ENCODE measurements around the gene SPRYD3.

Gene SPRYD3

GRCh38 chr12:53093777-53094393 is 14.7 kb upstream of the SPRYD3 start:
- no peak for TF ChIP-seq REST (IDR thresholded peaks at IDR 0.05; ENCODE audit: insufficient read depth in 1 of 2, low read depth in 2 of 2, low read length in 2 of 2)
- TF ChIP-seq SIN3A (IDR thresholded peaks at IDR 0.05; ENCODE audit: borderline replicate concordance, insufficient read depth, low read length), result no peak
- TF ChIP-seq FOXP2 (optimal IDR thresholded peaks at IDR 0.05; ENCODE audit: borderline replicate concordance, extremely low read depth, extremely low read length, insufficient read depth), result no peak
- no peak for TF ChIP-seq TAF1 (IDR thresholded peaks at IDR 0.05; ENCODE audit: borderline replicate concordance, insufficient read depth, low read length)
- TF ChIP-seq POLR2AphosphoS5 (IDR thresholded peaks at IDR 0.05; ENCODE audit: low read depth, low read length), result no peak

- TF ChIP-seq FOXP2 (optimal IDR thresholded peaks at IDR 0.05; ENCODE audit: borderline replicate concordance, extremely low read depth, extremely low read length, insufficient read depth), result no peak
- TF ChIP-seq REST (IDR thresholded peaks at IDR 0.05; ENCODE audit: insufficient read depth in 1 of 2, low read depth in 2 of 2, low read length in 2 of 2), result no peak
Observed at GRCh38 chr12:53091756-53092155, 12.6 kb upstream of the SPRYD3 start.

GRCh38 chr12:53090554-53090953 is 11.4 kb upstream of the SPRYD3 start:
- TF ChIP-seq POLR2AphosphoS5 (IDR thresholded peaks at IDR 0.05; ENCODE audit: low read depth, low read length) (no peak), TAF1 (IDR thresholded peaks at IDR 0.05; ENCODE audit: borderline replicate concordance, insufficient read depth, low read length) (no peak), REST (IDR thresholded peaks at IDR 0.05; ENCODE audit: insufficient read depth in 1 of 2, low read depth in 2 of 2, low read length in 2 of 2) (no peak), SIN3A (IDR thresholded peaks at IDR 0.05; ENCODE audit: borderline replicate concordance, insufficient read depth, low read length) (no peak), FOXP2 (optimal IDR thresholded peaks at IDR 0.05; ENCODE audit: borderline replicate concordance, extremely low read depth, extremely low read length, insufficient read depth) (no peak)

- TF ChIP-seq FOXP2 (optimal IDR thresholded peaks at IDR 0.05; ENCODE audit: borderline replicate concordance, extremely low read depth, extremely low read length, insufficient read depth) (no peak), SIN3A (IDR thresholded peaks at IDR 0.05; ENCODE audit: borderline replicate concordance, insufficient read depth, low read length) (no peak), TAF1 (IDR thresholded peaks at IDR 0.05; ENCODE audit: borderline replicate concordance, insufficient read depth, low read length) (no peak), POLR2AphosphoS5 (IDR thresholded peaks at IDR 0.05; ENCODE audit: low read depth, low read length) (no peak), REST (IDR thresholded peaks at IDR 0.05; ENCODE audit: insufficient read depth in 1 of 2, low read depth in 2 of 2, low read length in 2 of 2) (no peak)
Observed at GRCh38 chr12:53090105-53090504, 10.9 kb upstream of the SPRYD3 start.

GRCh38 chr12:53086361-53086760 is 7.2 kb upstream of the SPRYD3 start:
- no peak for TF ChIP-seq POLR2AphosphoS5 (IDR thresholded peaks at IDR 0.05; ENCODE audit: low read depth, low read length)
- TF ChIP-seq SIN3A (IDR thresholded peaks at IDR 0.05; ENCODE audit: borderline replicate concordance, insufficient read depth, low read length), result no peak
- TF ChIP-seq REST (IDR thresholded peaks at IDR 0.05; ENCODE audit: insufficient read depth in 1 of 2, low read depth in 2 of 2, low read length in 2 of 2), result no peak
- TF ChIP-seq FOXP2 (optimal IDR thresholded peaks at IDR 0.05; ENCODE audit: borderline replicate concordance, extremely low read depth, extremely low read length, insufficient read depth), result no peak
